ENCODE results near the gene SNAPC1. TPM values are rescaled to one million over a fixed set of nuclear protein-coding genes. Genes with fewer than 3 reads are reported as not detected.

SNAPC1 gene
- polyA plus RNA-seq, 6 donors from 2014 or later: 5.2 to 7.2 (median 6.4) TPM

- H3K27ac Mint-ChIP-seq: no peak overlapping the region
- H3K36me3 Mint-ChIP-seq: peaks cover 0 to 4% of the 10 kb centered on the region in 2 donors
- H3K9me3 Mint-ChIP-seq: no peaks in the 10 kb centered on the region
- DNase-seq (no peak), ATAC-seq (ENCODE audit: low read depth in 2 of 2) (no peak)
- no peak overlapping the region for H3K4me3 Mint-ChIP-seq
- no peaks in the 10 kb centered on the region for H3K4me1 Mint-ChIP-seq
- H3K27me3 Mint-ChIP-seq: no peaks in the 10 kb centered on the region
Observed at GRCh38 chr14:61797309-61797708, 35.1 kb downstream of the SNAPC1 start.

DNA sequence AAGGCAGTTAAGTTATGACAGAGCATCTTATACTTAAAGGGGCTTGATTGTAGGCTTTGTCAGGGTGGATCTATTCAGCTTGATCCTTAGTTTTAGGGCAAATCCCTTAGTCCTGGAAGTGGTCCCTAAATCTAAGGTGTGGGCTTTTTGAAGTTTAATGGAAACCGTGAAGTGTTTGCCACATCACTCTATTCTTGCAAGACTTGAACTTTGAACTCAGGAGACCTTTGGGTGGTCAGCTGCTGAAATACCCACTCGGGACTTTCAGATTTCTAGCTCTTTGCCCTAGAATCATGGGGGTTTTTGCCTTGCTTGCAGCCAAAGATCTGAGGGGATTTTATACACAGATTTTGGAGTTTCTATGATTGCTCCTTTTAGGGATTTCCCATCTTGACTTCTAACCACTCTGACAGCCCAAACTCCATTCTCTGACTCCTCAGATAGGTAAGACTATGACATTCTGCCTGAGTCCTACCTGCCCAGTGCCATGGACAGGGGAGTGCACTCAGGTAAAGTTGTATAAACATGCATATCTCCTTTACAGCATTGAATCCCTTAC lies 39.9 kb downstream of the SNAPC1 start:
- Mint-ChIP-seq H3K4me3 (no peak overlapping the region), H3K27ac (peak overlapping the region in 2 of 6 donors; percentile 33 to 87), H3K9me3 (no peaks in the 10 kb centered on the region), H3K36me3 (no peaks in the 10 kb centered on the region), H3K27me3 (no peaks in the 10 kb centered on the region), H3K4me1 (peaks cover 0 to 6% (median 0%) of the 10 kb centered on the region in 3 donors)
- ATAC-seq (ENCODE audit: low read depth in 2 of 2): no peak
- DNase-seq: no peak

DNA sequence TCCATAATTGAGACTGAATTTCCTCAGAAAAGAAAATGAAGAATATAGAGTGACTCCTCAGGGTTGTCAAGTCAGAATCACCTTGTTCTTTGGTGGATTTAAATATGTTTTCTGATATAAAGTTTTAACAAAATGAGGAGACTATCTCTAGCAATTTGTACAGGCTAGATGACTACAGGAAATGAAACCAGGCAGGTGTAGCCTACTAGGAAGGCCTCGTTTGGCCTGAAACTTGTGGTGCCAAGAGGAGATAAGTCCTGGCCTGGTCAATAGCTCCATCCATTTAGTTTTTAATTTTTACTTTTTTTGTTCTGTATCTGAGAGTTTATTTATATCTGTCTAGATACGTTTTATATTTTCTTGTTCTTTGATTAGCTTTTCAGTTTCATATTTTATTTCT lies 41.5 kb downstream of the SNAPC1 start:
- H3K27me3 Mint-ChIP-seq: peaks cover 0 to 5% (median 0%) of the 10 kb centered on the region in 3 donors
- H3K36me3 Mint-ChIP-seq: no peaks in the 10 kb centered on the region
- peaks cover 0 to 6% (median 0%) of the 10 kb centered on the region in 3 donors for H3K4me1 Mint-ChIP-seq
- no peaks in the 10 kb centered on the region for H3K9me3 Mint-ChIP-seq
- no peak overlapping the region for H3K4me3 Mint-ChIP-seq
- no peak for ATAC-seq (ENCODE audit: low read depth in 2 of 2)
- no peak for DNase-seq
- H3K27ac Mint-ChIP-seq: peak overlapping the region in 1 of 6 donors; percentile 11

DNA sequence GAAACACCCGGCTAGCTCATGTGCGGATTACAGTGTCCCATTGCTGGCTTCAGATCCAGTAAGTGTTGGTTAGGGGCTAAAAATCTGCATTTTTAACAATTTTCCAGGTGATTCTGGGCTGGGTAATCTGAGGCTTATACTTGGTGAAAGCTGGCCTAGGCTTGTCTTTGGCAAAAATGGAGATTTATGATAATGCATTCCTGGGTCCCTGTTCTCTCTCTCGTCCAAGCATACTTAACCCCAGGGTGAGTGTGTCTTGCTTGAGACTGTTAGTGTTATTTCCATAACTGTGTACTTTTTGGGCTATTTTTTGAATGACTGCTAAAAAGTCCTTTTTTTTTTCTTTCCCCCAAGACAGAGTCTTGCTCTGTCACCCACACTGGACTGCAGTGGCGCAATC lies 43.2 kb downstream of the SNAPC1 start:
- no peaks in the 10 kb centered on the region for H3K36me3 Mint-ChIP-seq
- no peak for DNase-seq
- no peak overlapping the region for H3K27ac Mint-ChIP-seq
- no peaks in the 10 kb centered on the region for H3K9me3 Mint-ChIP-seq
- peaks cover 0 to 6% (median 0%) of the 10 kb centered on the region in 3 donors for H3K4me1 Mint-ChIP-seq
- ATAC-seq (ENCODE audit: low read depth in 2 of 2): no peak
- H3K4me3 Mint-ChIP-seq: no peak overlapping the region
- H3K27me3 Mint-ChIP-seq: peaks cover 4 to 12% (median 5%) of the 10 kb centered on the region in 3 donors

- Mint-ChIP-seq H3K4me1 (peaks cover 6 to 14% (median 12%) of the 10 kb centered on the region in 3 donors), H3K27ac (peak overlapping the region in 2 of 6 donors; percentile 43 to 80), H3K36me3 (peaks cover 0 to 9% of the 10 kb centered on the region in 2 donors), H3K27me3 (peaks cover 50 to 58% (median 51%) of the 10 kb centered on the region in 3 donors), H3K9me3 (no peaks in the 10 kb centered on the region), H3K4me3 (peak overlapping the region; percentile 27 to 90 (median 83))
- no peak for DNase-seq
- ATAC-seq (ENCODE audit: low read depth in 2 of 2): no peak
Observed at GRCh38 chr14:61811882-61812346, 49.7 kb downstream of the SNAPC1 start.

DNA sequence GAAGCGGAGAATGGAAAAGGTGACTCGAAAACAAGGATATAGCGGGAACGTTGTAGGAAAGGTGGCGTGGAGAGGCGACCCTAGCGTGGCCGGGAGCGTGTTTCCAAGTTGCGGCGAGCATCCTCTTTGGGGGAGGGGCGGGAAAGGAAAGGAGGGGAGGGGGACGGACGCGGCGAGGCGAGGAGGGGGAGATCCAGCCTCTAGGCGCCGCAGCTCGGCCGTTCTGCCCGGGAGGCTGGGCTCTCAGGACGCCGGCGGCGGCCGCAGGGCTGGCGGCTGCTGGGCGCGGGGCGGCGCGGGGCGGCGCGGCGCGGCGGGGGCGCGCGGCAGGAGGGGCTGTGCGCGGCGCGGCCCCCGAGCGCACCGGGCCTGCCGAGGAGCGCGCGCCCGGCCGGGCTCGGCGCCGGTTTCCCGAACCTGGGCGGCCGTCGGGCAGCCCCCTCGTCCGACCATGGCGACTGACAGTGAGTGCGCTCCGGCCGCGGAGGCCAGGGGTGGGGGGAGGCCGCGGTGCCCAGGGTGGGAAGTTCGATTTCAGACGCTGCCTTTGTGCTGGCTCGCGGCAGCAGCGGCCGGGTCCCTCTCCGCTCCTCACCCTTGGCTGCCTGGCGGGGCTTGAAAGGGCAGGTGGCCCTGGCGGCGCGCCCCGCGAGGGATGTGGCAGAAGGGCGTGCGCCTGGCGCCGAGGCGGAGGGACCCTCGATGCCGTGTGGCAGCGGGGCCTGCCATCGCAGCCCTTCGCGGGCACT lies 50.3 kb downstream of the SNAPC1 start, which contains the start of gene SYT16:
SYT16 (plus strand) TSS at position 357 of the 749 bp plus-strand sequence.
- Mint-ChIP-seq H3K9me3 (no peaks in the 10 kb centered on the region), H3K4me3 (peak within 1 kb of the TSS; percentile 76 to 90 (median 83)), H3K27me3 (peaks cover 54 to 63% (median 55%) of the 10 kb centered on the region in 3 donors), H3K36me3 (peaks cover 0 to 9% of the 10 kb centered on the region in 2 donors), H3K27ac (peak within 1 kb of the TSS in 2 of 6 donors; percentile 43 to 80), H3K4me1 (peaks cover 6 to 14% (median 12%) of the 10 kb centered on the region in 3 donors)
- DNase-seq: no peak
- peak; percentile 35 to 50 for ATAC-seq (ENCODE audit: low read depth in 2 of 2)

DNA sequence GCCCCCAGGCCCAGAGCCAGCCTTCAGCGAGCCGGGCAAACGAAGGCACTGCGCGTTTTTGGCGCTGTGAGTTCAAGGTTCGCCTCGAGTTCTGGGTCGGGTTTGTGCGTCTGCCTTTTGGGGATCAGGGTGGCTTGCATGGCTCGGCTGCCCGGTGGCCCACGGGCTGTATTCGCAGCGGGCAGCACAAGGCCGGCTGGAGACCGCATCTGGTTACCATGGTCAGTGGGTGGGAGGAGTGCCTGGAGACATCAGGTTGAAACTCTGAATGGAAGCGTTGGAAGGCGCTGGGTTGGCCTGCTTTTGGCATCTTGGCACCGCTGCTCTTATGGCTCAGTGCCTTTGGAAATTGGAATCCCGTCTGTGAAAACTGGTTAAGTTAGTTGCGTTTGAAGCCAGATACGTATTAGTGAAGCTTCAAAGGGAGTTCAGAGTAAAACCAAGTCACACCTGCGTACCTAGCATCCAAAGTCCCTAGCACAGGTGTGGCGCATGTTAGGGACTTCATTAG lies 50.9 kb downstream of the SNAPC1 start:
- peak overlapping the region; percentile 35 to 79 (median 72) for H3K4me3 Mint-ChIP-seq

DNA sequence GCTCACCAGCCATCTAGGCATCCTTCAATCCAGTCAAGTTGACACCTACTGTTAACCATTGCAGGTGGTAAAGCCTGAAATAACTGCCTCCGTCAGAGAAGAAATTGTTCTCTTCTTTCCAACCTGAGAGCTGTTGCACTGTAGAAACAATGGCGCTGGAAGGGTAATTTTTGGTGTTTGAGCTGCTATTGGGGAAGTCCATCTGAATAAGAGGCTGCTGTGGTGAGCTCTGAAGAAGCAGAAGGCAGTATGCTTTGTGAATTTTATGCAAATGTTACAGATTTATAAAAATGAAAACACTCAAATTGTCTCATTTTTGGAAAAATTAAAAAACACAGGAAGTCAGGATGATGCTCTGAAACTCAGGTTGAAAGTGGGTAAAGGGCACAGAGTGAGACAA lies 60.2 kb downstream of the SNAPC1 start:
- H3K9me3 Mint-ChIP-seq: peaks cover 0 to 9% (median 3%) of the 10 kb centered on the region in 7 donors
- peaks cover 0 to 8% of the 10 kb centered on the region in 2 donors for H3K36me3 Mint-ChIP-seq
- no peaks in the 10 kb centered on the region for H3K4me1 Mint-ChIP-seq
- no peak overlapping the region for H3K27ac Mint-ChIP-seq
- no peak for DNase-seq
- no peak overlapping the region for H3K4me3 Mint-ChIP-seq
- ATAC-seq (ENCODE audit: low read depth in 2 of 2): no peak
- peaks cover 25 to 31% (median 26%) of the 10 kb centered on the region in 3 donors for H3K27me3 Mint-ChIP-seq

More for the DNA sequence above, 50.9 kb downstream of the SNAPC1 start:
- no peak for ATAC-seq (ENCODE audit: low read depth in 2 of 2)
- Mint-ChIP-seq H3K4me1 (peaks cover 6 to 14% (median 12%) of the 10 kb centered on the region in 3 donors), H3K27me3 (peaks cover 59 to 69% (median 61%) of the 10 kb centered on the region in 3 donors), H3K27ac (no peak overlapping the region), H3K36me3 (peaks cover 0 to 9% of the 10 kb centered on the region in 2 donors), H3K9me3 (no peaks in the 10 kb centered on the region)
- no peak for DNase-seq

DNA sequence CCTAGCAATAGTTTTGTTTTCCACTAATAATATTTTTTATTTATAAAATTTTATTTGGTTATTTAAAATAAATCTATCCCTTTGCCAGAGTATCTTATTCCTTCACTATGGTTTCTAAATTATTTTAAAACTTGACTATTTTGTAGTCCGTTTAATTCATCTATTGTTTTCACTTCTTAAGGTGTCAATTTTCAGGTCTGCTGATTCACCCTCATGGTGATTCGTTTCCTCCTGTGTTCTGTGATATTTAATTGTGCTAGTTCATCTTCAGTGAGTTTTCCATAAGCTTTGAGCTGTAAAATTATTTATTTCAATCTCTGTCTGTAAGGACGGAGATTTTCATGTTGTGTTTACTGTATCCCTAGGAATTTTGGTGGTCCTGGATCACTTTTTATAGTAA lies 70.6 kb downstream of the SNAPC1 start:
- peaks cover 0 to 6% (median 6%) of the 10 kb centered on the region in 3 donors for H3K27me3 Mint-ChIP-seq
- H3K36me3 Mint-ChIP-seq: no peaks in the 10 kb centered on the region
- no peak overlapping the region for H3K4me3 Mint-ChIP-seq
- no peak for DNase-seq
- no peaks in the 10 kb centered on the region for H3K9me3 Mint-ChIP-seq
- H3K4me1 Mint-ChIP-seq: no peaks in the 10 kb centered on the region
- H3K27ac Mint-ChIP-seq: peak overlapping the region in 1 of 6 donors; percentile 5
- no peak for ATAC-seq (ENCODE audit: low read depth in 2 of 2)

DNA sequence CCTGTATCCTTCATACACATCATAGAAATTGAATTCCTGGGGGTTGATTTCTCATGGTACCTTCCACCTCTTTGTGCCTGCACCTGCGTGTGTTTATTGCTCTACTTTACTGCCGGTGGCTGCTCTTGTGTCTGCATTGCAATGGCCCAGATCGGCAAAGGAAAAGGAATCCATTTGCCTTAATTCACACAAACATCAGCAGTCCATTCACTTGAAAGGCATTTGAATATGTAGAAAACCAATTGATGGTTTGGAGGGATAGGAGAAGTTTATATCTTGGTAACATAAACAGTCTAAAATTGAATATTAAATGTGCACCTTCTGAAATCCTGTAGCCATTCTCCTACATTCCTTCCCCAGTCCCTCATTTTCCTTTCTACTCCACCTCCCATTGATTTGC lies 74.0 kb downstream of the SNAPC1 start:
- no peak overlapping the region for H3K4me3 Mint-ChIP-seq
- H3K27me3 Mint-ChIP-seq: peaks cover 6 to 12% (median 11%) of the 10 kb centered on the region in 3 donors
- H3K27ac Mint-ChIP-seq: no peak overlapping the region
- DNase-seq: no peak
- no peak for ATAC-seq (ENCODE audit: low read depth in 2 of 2)
- H3K4me1 Mint-ChIP-seq: no peaks in the 10 kb centered on the region
- H3K36me3 Mint-ChIP-seq: no peaks in the 10 kb centered on the region
- H3K9me3 Mint-ChIP-seq: no peaks in the 10 kb centered on the region

- Mint-ChIP-seq H3K4me3 (no peak overlapping the region), H3K27ac (no peak overlapping the region), H3K9me3 (no peaks in the 10 kb centered on the region), H3K4me1 (no peaks in the 10 kb centered on the region), H3K36me3 (no peaks in the 10 kb centered on the region), H3K27me3 (peaks cover 6 to 12% (median 11%) of the 10 kb centered on the region in 3 donors)
- ATAC-seq (ENCODE audit: low read depth in 2 of 2) (no peak), DNase-seq (no peak)
Observed at GRCh38 chr14:61836807-61837206, 74.6 kb downstream of the SNAPC1 start.

DNA sequence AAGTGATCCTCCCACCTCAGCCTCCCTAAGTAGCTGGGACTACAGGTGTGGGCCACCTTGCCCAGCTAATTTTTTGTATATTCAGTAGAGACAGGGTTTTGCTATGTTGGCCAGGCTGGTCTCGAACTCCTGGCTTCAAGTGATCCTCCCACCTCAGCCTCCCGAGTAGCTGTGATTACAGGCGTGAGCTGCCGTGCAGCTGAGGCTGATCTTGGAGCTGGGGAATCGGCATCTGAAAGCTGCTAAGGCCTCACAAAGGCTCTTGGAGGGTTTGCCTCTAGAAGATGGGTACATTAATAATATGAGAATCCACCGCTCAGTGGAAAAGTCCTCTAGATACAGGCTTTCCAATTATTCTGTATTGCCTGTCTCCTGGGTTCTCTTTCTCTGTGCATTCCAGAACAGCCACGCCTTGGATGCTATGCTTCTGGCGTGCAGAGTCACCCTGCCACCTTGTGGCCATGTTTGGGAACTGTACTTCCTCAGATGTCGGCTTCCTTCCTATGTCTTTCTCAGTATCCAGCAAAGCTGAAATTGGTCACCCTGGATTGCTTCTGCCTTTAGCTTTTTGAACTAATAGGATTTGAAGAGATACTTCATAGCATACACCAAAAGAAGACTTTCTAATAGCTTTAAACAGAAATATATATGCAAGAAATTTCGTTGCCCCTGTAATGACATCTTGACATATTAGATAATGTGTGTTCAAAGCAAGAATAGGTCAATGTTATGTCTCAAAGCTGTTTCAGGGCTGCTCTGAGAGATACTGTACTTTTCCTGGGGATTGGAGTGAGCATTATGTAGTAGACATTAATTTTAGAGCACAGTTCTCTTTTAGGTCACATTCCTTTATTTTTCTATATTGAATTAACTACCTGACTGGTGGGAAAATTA lies 75.4 kb downstream of the SNAPC1 start:
- H3K36me3 Mint-ChIP-seq: no peaks in the 10 kb centered on the region
- H3K9me3 Mint-ChIP-seq: peaks cover 0 to 2% (median 0%) of the 10 kb centered on the region in 7 donors
- DNase-seq (peak; percentile 65), ATAC-seq (ENCODE audit: low read depth in 2 of 2) (peak; percentile 73 to 85)
- no peaks in the 10 kb centered on the region for H3K4me1 Mint-ChIP-seq
- peaks cover 12 to 18% (median 17%) of the 10 kb centered on the region in 3 donors for H3K27me3 Mint-ChIP-seq
- H3K27ac Mint-ChIP-seq: peak overlapping the region in 1 of 6 donors; percentile 40
- H3K4me3 Mint-ChIP-seq: no peak overlapping the region

Data from naive B cell (primary cell).